DOHH2 (cell line): ENCODE data around the gene GLB1L.

Experiments used
- H3F3A ChIP-seq: fragments of 200-600 bp; sonication (generic), shearing (Covaris generic); 2 replicates; pipeline ENCODE4 v1.6.0; 2016; ENCODE audit warnings: antibody characterized with exemption, mild to moderate bottlenecking; ENCODE audit not compliant: control insufficient read depth, insufficient read depth
- H3K27ac ChIP-seq: fragments of 200-600 bp; sonication (generic); 2 replicates; pipeline ENCODE4 v1.5.1; 2014; ENCODE audit warnings: low read depth, mild to moderate bottlenecking, low read length, moderate library complexity
- H3K27me3 ChIP-seq: fragments of 200-600 bp; sonication (generic); 2 replicates; pipeline ENCODE4 v1.6.1; 2014; ENCODE audit warnings: mild to moderate bottlenecking, low read length, mixed read lengths; ENCODE audit not compliant: control insufficient read depth
- H3K36me3 ChIP-seq: fragments of 200-600 bp; sonication (generic); 2 replicates; pipeline ENCODE4 v1.6.1; 2014; ENCODE audit warnings: mild to moderate bottlenecking, low read length, moderate library complexity, mixed read lengths; ENCODE audit not compliant: control insufficient read depth
- H3K4me1 ChIP-seq: fragments of 200-600 bp; sonication (generic); 2 replicates; pipeline ENCODE4 v1.6.1; 2014; ENCODE audit warnings: mild to moderate bottlenecking, low read length, mixed read lengths; ENCODE audit not compliant: control insufficient read depth
- H3K4me2 ChIP-seq: fragments of 200-600 bp; sonication (generic); 2 replicates; pipeline ENCODE4 v1.6.0; 2014; ENCODE audit warnings: mild to moderate bottlenecking, low read length, moderate library complexity
- H3K4me3 ChIP-seq: fragments of 200-600 bp; sonication (generic); 2 replicates; pipeline ENCODE4 v1.5.1; 2014; ENCODE audit warnings: mild to moderate bottlenecking, low read length, mixed read lengths
- H3K79me2 ChIP-seq: fragments of 200-600 bp; sonication (generic); 2 replicates; pipeline ENCODE4 v1.6.1; 2014; ENCODE audit warnings: mild to moderate bottlenecking, low read length, mixed read lengths; ENCODE audit not compliant: control insufficient read depth
- H3K9me2 ChIP-seq: fragments of 200-600 bp; sonication (generic); replicated peaks from 2 replicates; pipeline ENCODE4 v1.6.1; 2014; ENCODE audit warnings: mild to moderate bottlenecking, low read length, mixed read lengths; ENCODE audit not compliant: control insufficient read depth
- H3K9me3 ChIP-seq: fragments of 200-600 bp; sonication (generic); 2 replicates; pipeline ENCODE4 v1.6.1; 2014; ENCODE audit warnings: antibody characterized with exemption, low read length, mixed read lengths; ENCODE audit not compliant: control insufficient read depth, insufficient read depth
- H4K20me1 ChIP-seq: fragments of 200-600 bp; sonication (generic); 2 replicates; pipeline ENCODE4 v1.6.0; 2014; ENCODE audit warnings: low read depth, mild to moderate bottlenecking, antibody characterized with exemption, low read length, moderate library complexity; ENCODE audit not compliant: control insufficient read depth, insufficient read depth
- EZH2phosphoT487 ChIP-seq: fragments of 200-600 bp; sonication (generic); IDR thresholded peaks from 2 replicates; pipeline ENCODE4 v1.6.1; 2017; ENCODE audit warnings: borderline replicate concordance, mild to moderate bottlenecking, antibody characterized with exemption, low read length, moderate library complexity, mixed read lengths
- TF ChIP-seq, protein P1 (sequence below): fragments of 200-600 bp; sonication (generic); IDR thresholded peaks from one replicate; pipeline ENCODE4 v1.5.1; 2014; ENCODE audit warnings: antibody characterized with exemption, mild to moderate bottlenecking, low read depth, low read length; ENCODE audit not compliant: poor library complexity, severe bottlenecking

Gene GLB1L

DNA sequence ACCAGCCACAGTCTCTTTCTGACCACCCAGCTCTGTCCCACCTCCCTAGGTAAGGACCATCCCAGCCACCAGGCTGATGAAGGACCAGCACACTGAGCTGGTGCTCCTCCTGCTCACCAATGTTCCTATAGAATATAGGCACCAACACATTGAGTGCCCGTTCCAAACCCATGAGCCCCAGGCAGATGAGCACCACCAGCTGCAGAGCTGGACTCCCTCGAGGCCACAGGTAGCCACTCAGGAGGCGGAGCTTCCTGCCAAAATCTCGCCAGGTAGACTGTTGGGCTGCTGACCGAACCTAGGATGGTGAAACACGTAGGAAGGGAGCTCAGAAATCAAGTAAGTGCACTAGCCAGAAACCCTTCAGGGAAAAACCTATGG, 28.7 kb downstream of the GLB1L start:
- Histone ChIP-seq H3K9me2 (no peaks in the 10 kb centered on the region), H3K4me3 (no peak overlapping the region), H3K27me3 (no peaks in the 10 kb centered on the region), H3K4me1 (peaks cover 21% of the 10 kb centered on the region), H3K79me2 (peaks cover 18% of the 10 kb centered on the region), H3K36me3 (peaks cover 66% of the 10 kb centered on the region), H3K9me3 (no peaks in the 10 kb centered on the region), H3K27ac (no peak overlapping the region), H3K4me2 (peak overlapping the region; percentile 23; the same call in 1 of the 2 replicates), H4K20me1 (no peaks in the 10 kb centered on the region), H3F3A (no peaks in the 10 kb centered on the region)
- TF ChIP-seq, protein P1, sequence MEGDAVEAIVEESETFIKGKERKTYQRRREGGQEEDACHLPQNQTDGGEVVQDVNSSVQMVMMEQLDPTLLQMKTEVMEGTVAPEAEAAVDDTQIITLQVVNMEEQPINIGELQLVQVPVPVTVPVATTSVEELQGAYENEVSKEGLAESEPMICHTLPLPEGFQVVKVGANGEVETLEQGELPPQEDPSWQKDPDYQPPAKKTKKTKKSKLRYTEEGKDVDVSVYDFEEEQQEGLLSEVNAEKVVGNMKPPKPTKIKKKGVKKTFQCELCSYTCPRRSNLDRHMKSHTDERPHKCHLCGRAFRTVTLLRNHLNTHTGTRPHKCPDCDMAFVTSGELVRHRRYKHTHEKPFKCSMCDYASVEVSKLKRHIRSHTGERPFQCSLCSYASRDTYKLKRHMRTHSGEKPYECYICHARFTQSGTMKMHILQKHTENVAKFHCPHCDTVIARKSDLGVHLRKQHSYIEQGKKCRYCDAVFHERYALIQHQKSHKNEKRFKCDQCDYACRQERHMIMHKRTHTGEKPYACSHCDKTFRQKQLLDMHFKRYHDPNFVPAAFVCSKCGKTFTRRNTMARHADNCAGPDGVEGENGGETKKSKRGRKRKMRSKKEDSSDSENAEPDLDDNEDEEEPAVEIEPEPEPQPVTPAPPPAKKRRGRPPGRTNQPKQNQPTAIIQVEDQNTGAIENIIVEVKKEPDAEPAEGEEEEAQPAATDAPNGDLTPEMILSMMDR, result no peak
- no peak for TF ChIP-seq EZH2phosphoT487

DNA sequence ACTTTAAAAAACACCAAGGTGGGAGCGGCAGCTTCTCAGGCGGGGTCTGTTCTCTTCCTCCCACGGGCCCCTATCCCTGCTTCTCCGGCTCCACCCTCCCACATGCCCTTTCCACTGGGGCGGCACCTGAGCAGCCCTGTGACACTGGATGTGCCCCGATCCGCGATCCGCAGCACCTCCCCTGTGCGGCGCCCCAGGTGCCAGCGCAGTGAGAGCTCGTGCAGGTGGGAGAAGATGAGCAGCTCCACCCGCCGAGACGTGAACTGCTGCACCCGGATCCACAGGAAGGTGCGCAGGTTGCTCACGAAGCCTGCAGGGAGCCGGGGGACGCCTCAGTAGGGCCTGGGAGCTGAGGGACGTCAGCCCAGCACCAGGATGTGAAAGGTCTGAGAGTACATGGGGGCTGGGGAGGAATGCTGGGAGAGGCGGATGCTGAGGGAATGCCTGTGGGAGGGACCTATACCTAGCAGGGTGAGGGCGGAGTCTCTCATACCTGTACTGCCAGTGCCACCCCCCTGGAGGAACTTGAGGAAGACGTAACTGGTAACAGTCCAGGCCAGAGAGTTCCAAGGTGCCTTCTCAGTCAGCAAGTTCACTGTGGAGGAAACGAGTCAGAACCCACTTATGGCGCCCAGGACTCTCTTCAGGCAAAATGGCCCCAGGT, 29.2 kb downstream of the GLB1L start:
- no peak overlapping the region for H3K27ac ChIP-seq
- peaks cover 66% of the 10 kb centered on the region for H3K36me3 ChIP-seq
- no peak overlapping the region for H3K4me2 ChIP-seq

DNA sequence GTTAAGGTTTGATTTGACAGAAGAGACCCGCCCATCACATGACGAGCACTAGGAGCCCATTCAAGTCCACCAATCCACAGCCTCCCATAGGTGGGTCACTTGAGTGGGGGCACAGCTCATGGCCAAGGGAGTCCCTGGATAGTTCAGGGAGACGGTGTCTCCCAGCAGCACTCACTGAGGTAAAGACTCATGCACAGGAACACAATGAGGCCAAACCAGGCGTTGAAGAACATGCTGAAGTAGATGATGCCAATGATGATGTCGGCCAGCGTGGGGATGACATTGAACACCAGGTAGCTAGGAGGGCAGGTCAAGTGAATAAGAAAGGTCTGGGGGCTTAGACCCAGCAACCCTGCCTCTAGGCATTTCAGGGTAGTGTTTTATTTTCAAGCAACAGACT, 30.5 kb downstream of the GLB1L start:
- Histone ChIP-seq H3K4me1 (peaks cover 21% of the 10 kb centered on the region), H3K27ac (no peak overlapping the region), H3K79me2 (peaks cover 18% of the 10 kb centered on the region), H3F3A (no peaks in the 10 kb centered on the region), H3K4me3 (no peak overlapping the region), H3K27me3 (no peaks in the 10 kb centered on the region), H3K4me2 (no peak overlapping the region), H3K9me2 (no peaks in the 10 kb centered on the region), H3K36me3 (peaks cover 65% of the 10 kb centered on the region), H4K20me1 (no peaks in the 10 kb centered on the region), H3K9me3 (no peaks in the 10 kb centered on the region)
- no peak for TF ChIP-seq EZH2phosphoT487
- TF ChIP-seq, protein P1, result no peak

More for the DNA sequence above, 29.2 kb downstream of the GLB1L start:
- Histone ChIP-seq H3F3A (no peaks in the 10 kb centered on the region), H3K9me2 (no peaks in the 10 kb centered on the region), H4K20me1 (no peaks in the 10 kb centered on the region), H3K4me3 (no peak overlapping the region), H3K27me3 (no peaks in the 10 kb centered on the region), H3K9me3 (no peaks in the 10 kb centered on the region), H3K4me1 (peaks cover 21% of the 10 kb centered on the region), H3K79me2 (peaks cover 18% of the 10 kb centered on the region)
- TF ChIP-seq EZH2phosphoT487, result no peak

DNA sequence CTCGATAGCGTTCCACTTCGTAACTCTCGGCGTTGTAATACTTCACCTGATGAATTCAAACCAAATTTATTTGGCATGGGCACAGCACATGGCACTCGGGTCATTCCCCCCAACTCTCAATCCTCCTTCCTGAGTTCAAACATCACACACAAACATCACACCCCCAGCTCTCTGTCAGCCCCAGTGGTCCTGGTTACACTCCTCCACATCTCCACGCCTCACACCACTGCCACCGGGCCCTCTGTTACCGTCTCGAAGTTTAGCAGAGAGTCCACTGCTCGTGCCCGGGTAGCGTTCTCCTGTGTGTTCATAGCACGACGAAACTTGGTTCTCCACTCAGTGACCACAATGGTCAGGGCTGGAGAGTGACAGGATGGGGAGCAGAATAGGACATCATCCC, 31.1 kb downstream of the GLB1L start:
- Histone ChIP-seq H3K4me2 (no peak overlapping the region), H3K4me1 (peaks cover 18% of the 10 kb centered on the region), H3K79me2 (peaks cover 18% of the 10 kb centered on the region), H3K9me3 (no peaks in the 10 kb centered on the region), H3K27ac (no peak overlapping the region), H3K27me3 (no peaks in the 10 kb centered on the region), H4K20me1 (no peaks in the 10 kb centered on the region), H3K36me3 (peaks cover 65% of the 10 kb centered on the region), H3K9me2 (no peaks in the 10 kb centered on the region), H3K4me3 (no peak overlapping the region), H3F3A (no peaks in the 10 kb centered on the region)
- TF ChIP-seq, protein P1, result no peak
- no peak for TF ChIP-seq EZH2phosphoT487
